NCI-H82 treated with DMSO at 0.1 percent for 48 hours (cell line): Measurements from ENCODE around the gene MCU.
"Not testable (repeated sequence)": the region's sequence is repeated elsewhere in the genome, so short reads cannot be mapped to it uniquely, and the experiment has no call there.

ENCODE experiments used
- DNase-seq: peaks from one replicate; lab custom pipeline; 2025; ENCODE audit not compliant: unreplicated experiment; lab: John Stamatoyannopoulos, UW

The MCU gene

DNA sequence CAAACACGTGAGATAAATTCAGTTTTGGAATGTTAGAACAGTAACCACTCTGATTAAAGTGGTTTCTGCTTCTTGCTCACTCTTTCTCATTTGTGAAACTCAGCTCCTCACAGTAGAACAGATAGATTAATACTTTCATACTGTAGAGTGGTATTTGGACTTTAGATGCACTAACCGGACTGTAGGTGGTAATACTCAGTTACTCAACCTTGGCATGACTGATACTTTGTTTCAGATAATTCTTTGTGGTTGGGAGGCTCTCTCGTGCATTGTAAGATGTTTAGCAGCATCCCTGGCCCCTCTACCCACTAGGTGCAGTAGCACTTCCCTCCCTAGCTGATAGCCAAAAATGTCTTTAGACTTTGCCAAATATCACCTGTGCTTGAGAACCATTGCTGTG lies 37.6 kb downstream of the MCU start:
- no peak for DNase-seq

GRCh38 chr10:72730479-72730878 lies 38.5 kb downstream of the MCU start:
- no peak for DNase-seq

GRCh38 chr10:72731916-72732419 lies 40.0 kb downstream of the MCU start:
- DNase-seq, result no peak

DNA sequence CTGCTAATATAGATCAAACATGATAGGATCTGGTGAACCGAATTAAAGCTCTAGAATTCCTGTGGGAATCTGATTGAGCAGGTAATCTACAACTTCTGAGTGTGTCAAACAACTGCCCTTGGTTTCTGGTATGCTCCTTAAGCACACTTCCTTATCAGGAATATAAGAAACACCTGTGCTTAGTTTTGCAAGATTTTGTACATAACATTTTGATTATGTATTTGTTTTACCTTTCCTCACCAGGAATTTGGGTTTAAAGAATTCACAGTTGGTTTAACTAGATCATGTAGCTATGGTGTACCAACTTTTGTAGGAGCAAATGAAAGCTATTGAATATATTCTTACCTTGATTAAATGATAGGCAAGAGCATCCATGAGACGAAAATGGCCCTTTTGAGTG lies 40.6 kb downstream of the MCU start:
- no peak for DNase-seq

GRCh38 chr10:72733989-72734388 lies 42.0 kb downstream of the MCU start:
- no peak for DNase-seq

GRCh38 chr10:72735288-72735936 lies 43.5 kb downstream of the MCU start:
- no peak for DNase-seq

- DNase-seq, result peak; percentile 72
Observed at GRCh38 chr10:72736176-72736827, 44.4 kb downstream of the MCU start.

DNA sequence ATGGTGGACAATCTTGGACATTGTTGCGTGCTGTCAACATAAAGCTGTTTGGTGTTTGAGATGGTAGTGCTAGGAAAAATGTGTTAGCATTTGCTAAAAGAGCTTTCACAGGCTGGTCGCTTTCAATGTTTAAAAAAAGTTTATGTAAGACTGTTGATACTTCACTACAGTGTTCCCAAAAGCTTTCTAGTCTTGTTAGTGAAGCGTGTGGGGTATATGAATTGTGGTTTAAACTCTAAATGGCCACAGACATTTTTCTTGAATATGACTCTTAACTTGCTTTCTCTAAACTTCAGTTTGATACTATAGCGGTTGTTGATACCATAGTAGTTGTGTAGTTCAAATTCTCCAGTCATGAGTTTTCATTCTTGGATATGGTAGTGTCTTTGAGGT lies 44.9 kb downstream of the MCU start:
- no peak for DNase-seq

DNA sequence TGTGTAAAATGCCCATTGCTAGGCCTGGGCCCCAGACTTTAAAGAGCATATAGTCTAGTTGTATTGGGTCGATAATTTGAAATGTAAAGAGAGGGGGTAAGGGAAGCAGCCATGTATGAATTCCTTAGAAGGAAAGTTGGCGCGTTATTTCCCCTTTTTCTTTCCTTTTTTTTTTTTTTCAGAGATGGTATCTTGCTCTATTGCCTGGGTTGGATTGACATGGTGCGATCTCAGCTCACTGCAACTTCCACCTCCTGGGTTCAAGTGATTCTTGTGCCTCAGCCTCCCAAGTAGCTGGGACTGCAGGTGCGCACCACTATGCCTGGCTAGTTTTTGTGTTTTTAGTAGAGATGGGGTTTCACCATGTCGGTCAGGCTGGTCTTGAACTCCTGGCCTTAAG lies 45.4 kb downstream of the MCU start:
- not testable (repeated sequence) for DNase-seq

DNA sequence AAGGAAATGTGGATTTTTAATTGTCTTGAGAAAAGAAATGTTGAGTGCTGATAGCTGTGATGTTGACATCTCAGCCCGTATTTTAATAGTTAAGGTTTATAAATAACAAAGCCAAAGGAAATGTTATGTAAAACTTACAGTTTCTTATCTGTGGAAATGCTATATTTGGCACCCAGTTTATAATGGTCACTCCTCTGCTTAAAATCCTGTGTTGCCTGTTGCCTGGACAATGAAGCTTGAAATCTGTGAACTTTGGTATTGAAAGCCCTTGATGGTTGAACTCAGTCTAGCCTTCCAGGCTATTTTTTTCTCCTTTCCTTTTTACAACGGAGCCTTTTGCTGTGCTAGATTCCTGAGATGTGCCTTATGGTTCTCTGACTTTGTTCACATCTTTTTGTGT lies 46.5 kb downstream of the MCU start:
- no peak for DNase-seq

GRCh38 chr10:72740528-72740927 lies 48.6 kb downstream of the MCU start:
- DNase-seq, result peak; percentile 62

GRCh38 chr10:72742092-72742491 lies 50.1 kb downstream of the MCU start:
- DNase-seq, result no peak

DNA sequence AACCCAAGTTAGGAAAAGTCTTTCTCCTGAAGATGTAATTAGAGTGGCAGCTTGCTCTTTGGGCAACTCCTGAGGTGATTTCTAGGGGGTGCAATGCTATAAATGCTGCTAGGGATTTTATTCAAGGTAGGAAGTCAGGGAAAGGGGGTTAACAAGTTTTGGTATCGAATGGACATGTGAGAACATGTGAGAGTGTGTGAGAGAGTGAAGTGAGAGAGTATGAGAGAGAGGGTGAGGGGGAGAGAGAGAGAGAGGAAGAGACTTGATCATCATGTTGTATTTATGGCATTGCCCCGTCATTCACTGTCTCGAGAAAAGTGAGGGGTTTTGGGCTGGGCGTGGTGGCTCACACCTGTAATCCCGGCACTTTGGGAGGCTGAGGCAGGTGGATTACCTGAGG lies 50.9 kb downstream of the MCU start:
- no peak for DNase-seq

GRCh38 chr10:72744566-72744965 lies 52.6 kb downstream of the MCU start:
- DNase-seq, result no peak

- no peak for DNase-seq
Observed at GRCh38 chr10:72746426-72747363, 54.8 kb downstream of the MCU start.

GRCh38 chr10:72747521-72747920 lies 55.6 kb downstream of the MCU start:
- DNase-seq, result no peak

GRCh38 chr10:72753760-72754231 lies 61.9 kb downstream of the MCU start:
- no peak for DNase-seq

GRCh38 chr10:72754275-72755032 lies 62.5 kb downstream of the MCU start:
- DNase-seq, result no peak

DNA sequence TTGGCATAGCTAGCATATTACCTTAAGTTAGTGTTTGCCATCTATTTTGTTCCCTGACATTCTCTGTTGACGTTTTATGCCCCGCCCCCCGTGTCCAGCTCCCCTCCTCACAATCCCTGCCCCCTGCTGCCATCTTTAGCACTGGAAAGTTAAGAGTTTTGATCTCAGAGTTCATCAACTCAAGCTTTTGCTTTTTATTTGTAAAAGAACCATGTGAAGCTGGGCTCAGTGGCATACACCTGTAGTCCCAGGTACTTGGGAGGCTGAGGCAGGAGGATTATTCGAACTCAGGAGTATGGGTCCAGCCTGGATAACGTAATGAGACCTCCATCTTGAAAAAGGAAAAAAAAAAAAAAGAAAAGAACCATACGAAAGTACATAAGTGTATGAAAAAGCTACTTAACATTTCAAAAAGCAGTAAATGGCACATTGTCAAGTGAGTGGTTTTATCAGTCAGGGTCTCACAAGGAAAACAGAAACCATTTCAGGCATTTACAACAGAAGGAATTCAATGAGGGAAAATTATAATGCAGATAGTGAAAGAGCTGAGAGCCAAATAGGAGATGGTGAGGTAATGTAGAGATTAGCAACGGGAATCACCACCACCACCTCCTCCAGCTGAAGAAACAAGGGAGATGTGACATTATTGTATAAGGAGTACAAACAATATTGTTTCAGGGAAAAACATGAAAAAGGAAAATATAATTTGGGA lies 64.9 kb downstream of the MCU start:
- DNase-seq, result no peak

GRCh38 chr10:72757732-72758131 lies 65.8 kb downstream of the MCU start:
- DNase-seq, result no peak
